WI38 (cell line): ENCODE data around the gene EIF3C.
"Not testable (repeated sequence)": the region's sequence is repeated elsewhere in the genome, so short reads cannot be mapped to it uniquely, and the experiment has no call there.

Experiments used
- H3K4me3 ChIP-seq: 2 replicates; pipeline ENCODE4 v1.5.1; 2011; ENCODE audit warnings: low read depth, mild to moderate bottlenecking, control low read depth, low read length

EIF3C gene

GRCh38 chr16:28711220-28712083 is at the start of gene EIF3C:
EIF3C (plus strand) TSS chr16:28711464; CDS start chr16:28711687, 223 bp downstream.
- H3K4me3 ChIP-seq, result peak within 1 kb of the TSS; percentile 47

- not testable (repeated sequence) for H3K4me3 ChIP-seq
Observed at GRCh38 chr16:28666264-28666663, 45.0 kb upstream of the EIF3C start.

DNA sequence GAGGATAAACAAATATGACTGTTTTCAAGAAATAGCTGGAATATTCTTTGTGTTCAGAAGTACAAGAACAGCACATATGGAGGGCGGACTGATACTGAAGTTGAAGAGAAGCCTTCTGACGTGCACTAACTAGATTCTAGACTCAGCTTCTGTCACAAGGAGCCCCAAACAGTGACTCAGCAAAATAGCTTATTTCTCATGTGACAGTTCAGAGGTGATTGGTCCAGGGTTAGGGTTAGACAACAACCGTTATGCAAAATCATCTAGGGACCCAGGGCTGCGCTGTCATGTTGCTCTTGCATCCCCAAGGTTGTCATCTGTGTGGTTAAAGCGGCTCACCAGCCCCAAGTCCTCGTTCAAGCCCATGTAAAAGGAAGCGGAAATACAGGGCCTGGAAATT is 43.8 kb upstream of the EIF3C start:
- not testable (repeated sequence) for H3K4me3 ChIP-seq

GRCh38 chr16:28668199-28668598 is 43.1 kb upstream of the EIF3C start:
- H3K4me3 ChIP-seq, result not testable (repeated sequence)

GRCh38 chr16:28688327-28688952 is 22.8 kb upstream of the EIF3C start:
- H3K4me3 ChIP-seq, result not testable (repeated sequence)

GRCh38 chr16:28689425-28689824 is 21.8 kb upstream of the EIF3C start:
- H3K4me3 ChIP-seq, result not testable (repeated sequence)

DNA sequence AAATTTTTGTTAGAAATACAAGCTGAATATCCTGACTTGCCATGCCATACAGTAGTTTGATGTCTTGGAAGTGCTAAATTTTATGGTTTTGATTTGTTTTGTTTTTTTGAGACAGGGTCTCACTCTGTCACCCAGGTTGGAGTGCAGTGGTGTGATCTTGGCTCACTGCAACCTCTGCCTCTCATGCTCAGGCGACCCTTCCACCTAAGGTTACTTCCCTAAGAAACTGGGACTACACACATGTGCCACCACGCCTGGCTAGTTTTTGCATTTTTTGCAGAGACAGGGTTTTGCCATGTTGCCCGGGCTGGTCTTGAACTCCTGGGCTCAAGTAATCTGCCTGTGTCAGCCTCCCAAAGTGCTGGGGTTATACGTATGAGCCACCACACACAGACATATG is 19.5 kb upstream of the EIF3C start:
- not testable (repeated sequence) for H3K4me3 ChIP-seq

DNA sequence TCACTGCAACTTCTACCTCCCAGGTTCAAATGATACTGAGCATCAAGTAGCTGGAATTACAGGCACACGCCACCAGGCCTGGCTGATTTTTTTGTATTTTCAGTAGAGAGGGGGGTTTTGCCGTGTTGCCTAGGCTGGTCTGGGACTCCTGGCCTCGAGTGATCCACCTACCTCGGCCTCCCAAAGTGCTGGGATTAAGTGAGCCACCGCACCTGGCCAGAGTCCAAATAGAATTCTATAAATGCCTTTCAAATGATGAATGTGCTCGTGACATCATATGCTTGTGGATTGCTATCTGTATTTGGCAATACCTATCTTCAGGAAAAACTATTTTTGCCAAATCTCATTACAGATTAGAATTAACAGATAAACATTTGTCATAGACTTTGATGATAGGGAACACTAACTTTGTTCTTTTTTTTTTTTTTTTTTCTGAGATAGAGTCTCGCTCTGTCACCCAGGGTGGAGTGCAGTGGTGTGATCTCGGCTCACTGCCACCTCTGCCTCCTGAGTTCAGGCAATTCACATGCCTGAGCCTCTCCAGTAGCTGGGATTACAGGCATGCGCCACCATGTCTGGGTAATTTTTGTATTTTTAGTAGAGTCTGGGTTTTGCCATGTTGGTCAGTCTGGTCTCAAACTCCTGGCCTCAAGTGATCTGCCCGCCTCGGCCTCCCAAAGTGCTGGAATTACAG is 17.9 kb upstream of the EIF3C start:
- not testable (repeated sequence) for H3K4me3 ChIP-seq

DNA sequence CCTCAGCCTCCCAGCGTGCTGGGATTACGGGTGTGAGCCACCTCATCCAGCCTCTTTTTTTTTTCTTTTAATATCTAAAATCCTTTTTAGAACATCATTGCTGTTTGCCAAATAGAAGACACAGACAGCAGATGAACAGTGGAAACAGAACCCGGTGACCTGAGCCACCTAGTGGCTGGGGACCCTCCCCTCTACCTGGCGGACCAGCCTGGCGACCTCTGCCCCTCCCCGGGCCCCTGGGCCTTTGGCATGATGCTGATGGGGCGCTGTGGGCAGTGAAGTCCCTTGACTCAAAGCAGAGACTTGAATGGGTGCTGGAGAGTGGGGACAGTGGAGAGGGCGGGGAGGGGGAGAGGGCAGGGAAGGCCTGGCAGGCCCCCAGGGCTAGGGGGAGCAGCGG is 11.5 kb upstream of the EIF3C start:
- not testable (repeated sequence) for H3K4me3 ChIP-seq

- H3K4me3 ChIP-seq, result not testable (repeated sequence)
Observed at GRCh38 chr16:28700349-28700748, 10.9 kb upstream of the EIF3C start.

GRCh38 chr16:28701384-28701783 is 9.9 kb upstream of the EIF3C start:
- H3K4me3 ChIP-seq, result not testable (repeated sequence)

DNA sequence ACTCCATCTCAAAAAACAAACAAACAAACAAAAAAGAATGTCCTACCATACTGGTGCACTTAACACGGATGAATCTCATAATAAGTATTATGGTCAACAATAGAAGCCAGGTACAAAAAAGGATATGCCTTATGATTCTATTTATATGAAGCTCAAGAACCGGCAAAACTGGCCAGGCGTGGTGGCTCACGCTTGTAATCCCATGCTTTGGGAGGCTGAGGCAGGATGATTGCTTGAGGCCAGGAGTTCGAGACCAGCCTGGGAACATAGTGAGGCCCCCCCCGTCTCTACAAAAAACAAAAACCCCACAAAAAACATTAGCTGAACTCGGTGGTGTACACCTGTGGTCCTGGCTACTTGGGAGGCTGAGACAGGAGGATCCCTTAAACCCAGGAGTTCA is 7.0 kb upstream of the EIF3C start:
- H3K4me3 ChIP-seq, result not testable (repeated sequence)

GRCh38 chr16:28722852-28723650 is 11.8 kb downstream of the EIF3C start:
- not testable (repeated sequence) for H3K4me3 ChIP-seq

- H3K4me3 ChIP-seq, result not testable (repeated sequence)
Observed at GRCh38 chr16:28731253-28731652, 20.0 kb downstream of the EIF3C start.

DNA sequence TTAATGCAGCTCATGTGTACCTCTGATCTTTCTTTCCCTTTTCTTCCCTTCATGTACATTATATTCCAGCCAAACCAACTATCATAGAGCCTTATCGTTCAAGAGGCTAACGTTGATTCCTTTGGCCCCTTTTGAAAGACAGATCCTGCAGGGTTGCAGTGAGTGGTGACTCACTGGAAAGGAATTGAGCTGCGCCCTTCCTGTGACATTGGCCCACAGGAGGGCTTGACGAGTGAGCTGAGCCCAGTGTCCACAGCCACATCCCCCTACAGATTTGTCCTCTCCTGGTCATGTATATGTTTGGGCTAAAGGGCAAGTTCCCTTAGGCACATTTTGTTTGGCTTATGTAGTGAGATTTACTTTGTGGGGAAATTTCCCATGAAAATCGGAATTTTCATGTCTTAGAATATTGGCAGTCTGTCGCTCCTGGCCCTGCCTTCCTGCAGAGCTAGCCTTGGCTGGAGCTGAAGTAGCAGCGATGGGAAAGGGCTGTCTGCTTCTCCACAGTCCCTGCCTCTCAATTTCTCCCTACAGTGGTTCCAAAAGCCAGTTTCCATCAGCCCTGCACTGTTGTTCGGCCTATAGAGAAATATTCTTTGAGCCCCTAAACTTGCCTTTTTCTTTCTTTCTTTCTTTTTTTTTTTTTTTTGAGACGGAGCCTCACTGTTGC is 21.3 kb downstream of the EIF3C start:
- H3K4me3 ChIP-seq, result not testable (repeated sequence)

DNA sequence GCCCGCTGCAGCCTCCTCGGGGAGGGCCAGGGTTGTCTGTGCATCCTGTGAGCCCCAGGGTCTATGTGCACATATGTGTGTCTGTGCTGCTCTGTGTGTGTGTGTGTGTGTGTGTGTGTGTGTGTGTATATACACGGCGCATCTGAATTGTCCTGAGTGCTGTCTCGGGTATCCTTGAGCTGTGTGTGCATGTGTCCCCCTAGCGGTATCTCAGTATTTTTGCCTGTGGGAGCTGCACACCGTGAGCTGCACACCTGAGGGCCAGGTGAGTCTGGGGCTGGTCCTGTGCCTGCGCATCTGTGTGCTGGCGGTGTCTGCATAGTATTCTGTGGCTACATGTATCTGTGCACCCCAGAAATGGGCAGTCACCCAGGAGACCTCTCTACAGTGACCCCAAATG is 28.5 kb downstream of the EIF3C start:
- H3K4me3 ChIP-seq, result not testable (repeated sequence)

- not testable (repeated sequence) for H3K4me3 ChIP-seq
Observed at GRCh38 chr16:28740631-28741030, 29.4 kb downstream of the EIF3C start.

- H3K4me3 ChIP-seq, result not testable (repeated sequence)
Observed at GRCh38 chr16:28741295-28741694, 30.0 kb downstream of the EIF3C start.

DNA sequence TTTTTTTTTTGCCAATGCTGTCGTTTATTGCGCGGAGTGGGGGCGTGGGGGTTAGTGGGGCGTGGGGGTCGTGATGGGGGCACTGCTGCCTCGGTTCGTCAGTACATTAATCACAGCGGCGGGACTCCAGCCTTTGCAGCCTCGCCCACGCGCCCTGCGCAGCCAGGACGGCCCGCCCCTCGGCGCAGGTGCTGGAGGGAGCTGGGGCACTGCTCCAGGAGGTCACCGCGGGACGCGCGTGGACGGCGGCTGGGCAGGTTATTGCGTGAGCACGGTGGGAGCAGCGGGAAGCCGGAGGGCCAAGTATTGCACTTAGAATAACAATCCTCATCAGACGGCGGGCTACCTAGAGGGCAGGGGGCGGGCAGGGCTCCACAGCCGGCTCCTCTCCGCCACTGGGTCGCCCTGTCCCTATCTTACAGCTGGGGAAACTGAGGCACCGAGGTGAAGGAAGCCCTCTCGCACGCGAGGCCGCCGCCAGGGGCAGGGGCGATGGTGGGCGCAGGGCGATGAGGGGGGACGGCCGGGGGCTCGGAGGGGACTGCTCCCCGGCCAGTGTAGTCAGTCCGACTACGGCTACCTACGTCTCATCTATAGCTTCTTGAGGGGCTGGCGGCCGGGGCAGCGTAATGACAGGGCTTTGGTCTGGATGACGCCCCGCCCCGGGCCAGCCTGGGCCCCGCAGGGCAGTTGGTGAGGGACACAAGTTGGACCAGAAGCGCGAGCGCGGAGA is 35.5 kb downstream of the EIF3C start:
- not testable (repeated sequence) for H3K4me3 ChIP-seq
